ENCODE results near the gene SCN4B.

GRCh38 chr11:118143661-118144185, 8.9 kb downstream of the SCN4B start:
- no peak for TF ChIP-seq CTCF (IDR thresholded peaks at IDR 0.05)
- TF ChIP-seq POLR2A (IDR thresholded peaks at IDR 0.05): no peak
